Activated B cell treated with CpG ODN at 0.5 μM for 24 hours (primary cell): ENCODE measurements around the gene PLAAT4. TPM values are rescaled to one million over a fixed set of nuclear protein-coding genes. Genes with fewer than 3 reads are reported as not detected.

Experiments used
- ATAC-seq: fragments of 200-7000 bp; cut with Tn5 transposase; one replicate; pipeline ENCODE4 v1.10.0; 2021; ENCODE audit warnings: low read depth, mild to moderate bottlenecking, moderate library complexity
- CTCF ChIA-PET: fragments of 350-600 bp; sonication (Branson Sonifier 250); formaldehyde crosslinking; loops from one replicate; lab custom pipeline; 2021; ENCODE audit warnings: antibody characterized with exemption; lab: Charles Lee
- POLR2A ChIA-PET: fragments of 350-600 bp; sonication (Branson Sonifier 250); formaldehyde crosslinking; loops from one replicate; lab custom pipeline; 2021; ENCODE audit warnings: antibody characterized with exemption; lab: Charles Lee
- DNase-seq: peaks from one replicate; pipeline ENCODE4 v3.0.0; 2022
- H3K27ac Mint-ChIP-seq: one replicate; pipeline ENCODE4 v1.8.0; 2020; ENCODE audit warnings: mixed read lengths
- H3K27me3 Mint-ChIP-seq: one replicate; pipeline ENCODE4 v1.8.0; 2021; ENCODE audit warnings: mixed read lengths
- H3K36me3 Mint-ChIP-seq: one replicate; pipeline ENCODE4 v1.8.0; 2021; ENCODE audit warnings: low read depth, mixed read lengths
- H3K4me1 Mint-ChIP-seq: one replicate; pipeline ENCODE4 v1.8.0; 2021; ENCODE audit warnings: mixed read lengths
- H3K4me3 Mint-ChIP-seq: one replicate; pipeline ENCODE4 v1.8.0; 2020; ENCODE audit warnings: mild to moderate bottlenecking, mixed read lengths
- H3K9me3 Mint-ChIP-seq: one replicate; pipeline ENCODE4 v1.8.0; 2020; ENCODE audit warnings: mixed read lengths
- CTCF ChIP-seq: fragments of 200-600 bp; IDR thresholded peaks from one replicate; pipeline ENCODE4 v1.8.0; 2022; ENCODE audit warnings: antibody characterized with exemption, mild to moderate bottlenecking
- intact Hi-C: fragments of 100-400 bp; cut with micrococcal nuclease; formaldehyde crosslinking; loops from one replicate; pipeline ENCODE4 v1.15.1; 2024
- total RNA-seq: library from RNA; stranded (reverse); gene quantifications from 2 replicates; pipeline ENCODE4 v1.2.3, GENCODE V29; 2022

Gene PLAAT4
- total RNA-seq, 1 donor from 2014 or later: 4.7 TPM

GRCh38 chr11:63505857-63506528 is 30.6 kb upstream of the PLAAT4 start, which contains the start of gene LGALS12:
LGALS12 (plus strand) TSS chr11:63506084; CDS start chr11:63506459, 375 bp downstream.
- POLR2A ChIA-PET: no interaction called here
- no peaks in the 10 kb centered on the region for H3K36me3 Mint-ChIP-seq
- intact Hi-C loops: no loop called here
- DNase-seq: no peak
- H3K4me1 Mint-ChIP-seq: peaks cover 2% of the 10 kb centered on the region
- H3K9me3 Mint-ChIP-seq: no peaks in the 10 kb centered on the region
- H3K27ac Mint-ChIP-seq: no peak within 1 kb of the TSS
- CTCF ChIA-PET: no interaction called here
- ATAC-seq: no peak
- no peak for TF ChIP-seq CTCF
- no peak within 1 kb of the TSS for H3K4me3 Mint-ChIP-seq
- H3K27me3 Mint-ChIP-seq: peaks cover 30% of the 10 kb centered on the region

- H3K27ac Mint-ChIP-seq: no peak overlapping the region
- no peak for ATAC-seq
- CTCF ChIA-PET: interaction anchor here (0.9 kb wide), 1 partner anchor 27 kb away, joined by 3 read pairs; no protein-coding TSS in a partner anchor
Measured at GRCh38 chr11:63506876-63507275, 29.7 kb upstream of the PLAAT4 start.

GRCh38 chr11:63507511-63507910 is 29.1 kb upstream of the PLAAT4 start:
- intact Hi-C loops: no loop called here
- H3K36me3 Mint-ChIP-seq: no peaks in the 10 kb centered on the region
- no peak for TF ChIP-seq CTCF
- DNase-seq (no peak), ATAC-seq (no peak)
- no peak overlapping the region for H3K4me3 Mint-ChIP-seq
- no peak overlapping the region for H3K27ac Mint-ChIP-seq
- H3K4me1 Mint-ChIP-seq: peaks cover 2% of the 10 kb centered on the region
- H3K27me3 Mint-ChIP-seq: peaks cover 30% of the 10 kb centered on the region
- CTCF ChIA-PET: interaction anchor here (0.9 kb wide), 2 partner anchors 27 to 29 kb away, joined by 3 read pairs; no protein-coding TSS in a partner anchor
- POLR2A ChIA-PET: no interaction called here
- no peaks in the 10 kb centered on the region for H3K9me3 Mint-ChIP-seq

More at GRCh38 chr11:63506876-63507275, 29.7 kb upstream of the PLAAT4 start:
- intact Hi-C loops: no loop called here
- H3K36me3 Mint-ChIP-seq: no peaks in the 10 kb centered on the region
- POLR2A ChIA-PET: interaction anchor here (0.6 kb wide), 1 partner anchor 76 kb away, joined by 3 read pairs; no protein-coding TSS in a partner anchor
- peaks cover 2% of the 10 kb centered on the region for H3K4me1 Mint-ChIP-seq
- TF ChIP-seq CTCF: no peak
- H3K27me3 Mint-ChIP-seq: peaks cover 30% of the 10 kb centered on the region
- no peak overlapping the region for H3K4me3 Mint-ChIP-seq
- no peaks in the 10 kb centered on the region for H3K9me3 Mint-ChIP-seq
- no peak for DNase-seq

- H3K4me3 Mint-ChIP-seq: no peak overlapping the region
- ATAC-seq (no peak), DNase-seq (no peak)
- peaks cover 30% of the 10 kb centered on the region for H3K27me3 Mint-ChIP-seq
- CTCF ChIA-PET: interaction anchor here (0.9 kb wide), 1 partner anchor 29 kb away, joined by 3 read pairs; no protein-coding TSS in a partner anchor
- no peaks in the 10 kb centered on the region for H3K9me3 Mint-ChIP-seq
- no peaks in the 10 kb centered on the region for H3K36me3 Mint-ChIP-seq
- no peak overlapping the region for H3K27ac Mint-ChIP-seq
- intact Hi-C loops: no loop called here
- peaks cover 2% of the 10 kb centered on the region for H3K4me1 Mint-ChIP-seq
- POLR2A ChIA-PET: no interaction called here
- TF ChIP-seq CTCF: no peak
Measured at GRCh38 chr11:63508009-63508408, 28.6 kb upstream of the PLAAT4 start.

GRCh38 chr11:63508745-63509144 is 27.9 kb upstream of the PLAAT4 start:
- peaks cover 30% of the 10 kb centered on the region for H3K27me3 Mint-ChIP-seq
- no peaks in the 10 kb centered on the region for H3K9me3 Mint-ChIP-seq
- no peak for TF ChIP-seq CTCF
- ATAC-seq (no peak), DNase-seq (no peak)
- CTCF ChIA-PET: no interaction called here
- H3K4me1 Mint-ChIP-seq: peaks cover 2% of the 10 kb centered on the region
- no peaks in the 10 kb centered on the region for H3K36me3 Mint-ChIP-seq
- intact Hi-C loops: no loop called here
- no peak overlapping the region for H3K27ac Mint-ChIP-seq
- POLR2A ChIA-PET: no interaction called here
- H3K4me3 Mint-ChIP-seq: no peak overlapping the region
